Endothelial cell of hepatic sinusoid (primary cell): Measurements from ENCODE around the gene SHOX.

Source experiments
- in situ Hi-C: cut with HindIII; loops from 2 replicates; pipeline ENCODE4 v1.10.0; 2017; ENCODE audit warnings: low sequenced_read_pairs

SHOX gene

GRCh38 chrX:662126-662525 is 31.5 kb downstream of the SHOX start:
- in situ Hi-C loops: no loop called here

- in situ Hi-C loops: no loop called here
Observed at GRCh38 chrX:663841-664240, 33.2 kb downstream of the SHOX start.

- in situ Hi-C loops: no loop called here
Observed at GRCh38 chrX:666762-667720, 36.5 kb downstream of the SHOX start.

- in situ Hi-C loops: no loop called here
Observed at GRCh38 chrX:670645-671044, 40.1 kb downstream of the SHOX start.

GRCh38 chrX:672931-673330 is 42.3 kb downstream of the SHOX start:
- in situ Hi-C loops: no loop called here

- in situ Hi-C loops: no loop called here
Observed at GRCh38 chrX:675279-675954, 44.8 kb downstream of the SHOX start.

- in situ Hi-C loops: no loop called here
Observed at GRCh38 chrX:675955-676295, 45.3 kb downstream of the SHOX start.

GRCh38 chrX:677376-677775 is 46.8 kb downstream of the SHOX start:
- in situ Hi-C loops: no loop called here

GRCh38 chrX:679291-679979 is 48.8 kb downstream of the SHOX start:
- in situ Hi-C loops: no loop called here

GRCh38 chrX:680062-680461 is 49.5 kb downstream of the SHOX start:
- in situ Hi-C loops: no loop called here

- in situ Hi-C loops: no loop called here
Observed at GRCh38 chrX:681989-682388, 51.4 kb downstream of the SHOX start.

GRCh38 chrX:682892-683291 is 52.3 kb downstream of the SHOX start:
- in situ Hi-C loops: no loop called here

GRCh38 chrX:683576-683975 is 53.0 kb downstream of the SHOX start:
- in situ Hi-C loops: no loop called here

- in situ Hi-C loops: no loop called here
Observed at GRCh38 chrX:685120-686032, 54.8 kb downstream of the SHOX start.

- in situ Hi-C loops: no loop called here
Observed at GRCh38 chrX:689983-690382, 59.4 kb downstream of the SHOX start.

GRCh38 chrX:694800-695199 is 64.2 kb downstream of the SHOX start:
- in situ Hi-C loops: loop anchor here (5.0 kb wide), 1 partner anchor 42 kb away; no protein-coding TSS in a partner anchor

- in situ Hi-C loops: loop anchor here (5.0 kb wide), 1 partner anchor 46 kb away; no protein-coding TSS in a partner anchor
Observed at GRCh38 chrX:698206-698605, 67.6 kb downstream of the SHOX start.

- in situ Hi-C loops: no loop called here
Observed at GRCh38 chrX:700936-701335, 70.3 kb downstream of the SHOX start.

GRCh38 chrX:701673-702072 is 71.1 kb downstream of the SHOX start:
- in situ Hi-C loops: no loop called here

GRCh38 chrX:703466-703865 is 72.9 kb downstream of the SHOX start:
- in situ Hi-C loops: no loop called here

- in situ Hi-C loops: no loop called here
Observed at GRCh38 chrX:703866-704265, 73.3 kb downstream of the SHOX start.
